GM18507 (cell line): ENCODE data around the gene UGCG.
A peak's percentile ranks its signal among the peaks of the same experiment; 100 is the strongest.

Experiments used
- DNase-seq: peaks from one replicate; pipeline ENCODE4 v3.0.0; 2011; ENCODE audit warnings: low read depth; ENCODE audit not compliant: insufficient read length; ENCODE audit errors: extremely low spot score
- FAIRE-seq: peaks from 2 replicates; lab custom pipeline; 2011; peaks lifted over from hg19 to GRCh38; lab: Jason Lieb, UNC

The UGCG gene

DNA sequence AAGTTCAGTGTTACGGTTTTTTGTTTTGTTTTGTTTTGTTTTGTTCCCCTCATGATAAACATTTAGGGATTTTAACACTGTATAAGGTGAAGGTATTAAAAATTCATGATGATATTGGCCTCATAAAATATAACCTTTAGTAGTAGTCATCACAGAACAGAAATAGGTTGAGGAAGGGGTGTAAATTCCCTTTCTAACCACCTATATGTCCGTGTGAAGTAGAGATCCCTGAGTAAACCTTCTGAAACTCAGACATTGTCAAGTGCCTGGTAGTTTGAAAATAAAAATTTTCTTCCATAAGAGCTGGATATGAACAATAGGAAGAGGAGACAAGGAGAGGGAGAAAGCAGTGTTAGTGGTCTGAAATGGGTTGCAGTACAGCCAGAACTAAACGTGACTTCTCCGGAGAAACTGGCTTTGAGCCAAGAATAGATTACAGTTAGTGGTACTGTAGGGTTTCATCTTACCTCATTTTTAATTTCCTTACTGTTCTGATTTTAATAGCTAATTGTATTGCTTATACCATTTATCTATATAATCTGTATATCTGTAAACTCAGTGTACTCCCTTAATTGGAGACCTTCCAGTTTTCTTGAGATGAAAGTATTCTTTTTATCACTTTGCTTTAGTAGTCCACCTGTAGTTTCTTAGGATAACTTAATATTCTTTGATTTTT lies 18.3 kb downstream of the UGCG start:
- FAIRE-seq (no peak), DNase-seq (no peak)

DNA sequence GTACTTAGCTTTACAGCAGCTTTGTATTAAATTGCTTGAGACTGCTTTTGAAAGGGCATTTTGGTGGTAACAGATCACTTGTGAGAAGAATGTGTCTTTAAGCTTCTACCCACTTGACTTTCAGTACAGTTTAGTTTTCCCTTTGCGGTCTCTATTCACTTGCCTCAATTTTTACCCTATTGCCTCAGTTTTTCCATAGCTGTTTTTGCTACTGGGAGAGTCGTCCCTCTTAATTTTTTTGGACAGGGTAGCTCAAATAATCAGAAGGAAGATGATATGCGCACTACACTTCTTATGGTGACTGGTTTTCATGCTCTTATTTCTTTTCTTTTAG lies 18.8 kb downstream of the UGCG start:
- peak; percentile 72 for FAIRE-seq
- no peak for DNase-seq

DNA sequence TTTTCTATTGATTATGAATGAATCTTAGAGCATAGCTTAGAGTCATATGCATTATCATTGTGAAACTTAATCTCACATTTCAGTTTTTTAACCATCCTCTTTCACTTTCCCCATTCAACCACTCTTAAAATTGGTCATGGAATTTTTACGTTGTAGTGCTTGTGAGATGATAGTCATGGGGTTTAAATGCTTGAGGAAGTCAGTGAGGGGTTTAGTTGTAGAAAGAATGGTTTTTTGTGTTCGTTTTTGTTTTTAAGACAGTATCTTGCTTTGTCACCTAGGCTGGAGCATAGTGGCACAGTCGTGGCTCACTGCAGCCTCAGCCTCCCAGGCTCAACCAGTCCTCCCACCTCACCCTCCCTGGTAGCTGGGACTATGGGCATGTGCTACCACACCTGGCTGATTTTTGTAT lies 19.6 kb downstream of the UGCG start:
- FAIRE-seq (peak; percentile 87), DNase-seq (no peak)

DNA sequence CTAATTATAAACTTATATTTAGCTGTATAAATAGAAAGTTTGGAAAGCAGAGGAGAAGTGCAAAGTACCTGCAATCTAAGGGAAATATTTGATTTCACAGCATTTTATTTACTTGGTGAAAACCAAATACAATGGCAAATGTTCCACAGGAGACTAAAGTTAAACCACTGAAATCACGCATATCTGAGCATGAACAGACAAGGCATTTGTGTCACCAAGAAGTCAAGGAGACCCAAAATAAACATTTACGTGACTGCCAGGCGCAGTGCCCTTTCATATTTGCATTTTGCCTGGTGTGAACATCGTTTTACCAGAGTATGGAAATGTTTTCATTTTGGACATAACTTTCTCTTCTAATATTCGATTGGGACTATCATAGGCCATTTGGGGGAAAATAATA lies 20.6 kb downstream of the UGCG start:
- FAIRE-seq (peak; percentile 55), DNase-seq (no peak)

DNA sequence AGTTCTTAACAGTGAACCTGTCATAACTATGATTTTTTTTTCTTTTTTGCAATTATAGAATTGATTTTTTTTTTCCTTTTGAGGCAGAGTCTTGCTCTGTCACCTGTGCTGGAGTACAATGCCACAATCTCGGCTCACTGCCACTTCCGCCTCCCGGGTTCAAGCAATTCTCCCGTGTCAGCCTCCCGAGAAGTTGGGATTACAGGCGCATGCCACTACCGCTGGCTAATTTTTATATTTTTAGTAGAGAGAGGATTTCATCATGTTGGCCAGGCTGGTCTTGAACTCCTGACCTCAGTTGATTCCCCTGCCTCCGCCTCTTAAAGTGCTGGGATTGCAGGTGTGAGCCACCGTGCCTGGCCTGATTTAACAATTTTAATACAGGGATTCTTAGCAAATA lies 21.4 kb downstream of the UGCG start:
- FAIRE-seq: no peak

DNA sequence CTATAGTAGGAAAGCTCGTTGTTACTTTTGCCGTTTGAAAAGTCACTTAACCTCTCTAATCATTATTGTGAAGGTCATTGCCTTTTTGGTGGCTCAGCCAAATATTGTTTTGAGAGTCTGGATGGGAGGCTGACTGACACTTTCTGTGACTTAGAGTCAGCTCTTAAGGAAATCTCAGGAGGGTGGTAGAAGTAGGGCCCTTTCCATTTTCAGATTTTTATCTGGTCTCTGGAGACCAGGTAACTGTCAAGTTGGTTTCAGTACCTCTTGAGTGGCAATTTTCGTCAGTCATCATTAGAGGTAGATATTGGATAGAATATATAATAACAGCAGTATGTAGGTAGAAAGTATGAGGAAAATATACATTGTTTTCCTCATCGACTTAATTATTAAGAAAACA lies 23.3 kb downstream of the UGCG start:
- DNase-seq (no peak), FAIRE-seq (peak; percentile 57)

More for the DNA sequence above, 21.4 kb downstream of the UGCG start:
- DNase-seq: no peak

DNA sequence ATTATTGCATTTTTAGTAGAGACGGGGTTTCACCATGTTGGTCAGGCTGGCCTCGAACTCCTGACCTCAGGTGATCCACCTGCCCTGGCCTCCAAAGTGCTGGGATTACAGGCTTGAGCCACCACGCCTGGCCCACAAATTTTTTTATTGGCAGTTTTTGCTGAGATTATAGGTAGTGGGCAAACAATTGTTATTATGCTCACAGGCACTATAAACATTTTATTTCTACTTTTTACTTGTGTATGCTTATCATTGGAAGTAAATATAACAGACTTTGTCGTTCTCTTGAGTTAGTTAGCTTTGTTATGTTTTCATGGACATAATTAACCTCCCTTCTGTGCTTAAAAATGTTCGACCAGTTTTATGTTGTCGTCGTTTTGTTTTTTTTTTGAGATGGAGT lies 23.9 kb downstream of the UGCG start:
- no peak for DNase-seq
- FAIRE-seq: no peak

DNA sequence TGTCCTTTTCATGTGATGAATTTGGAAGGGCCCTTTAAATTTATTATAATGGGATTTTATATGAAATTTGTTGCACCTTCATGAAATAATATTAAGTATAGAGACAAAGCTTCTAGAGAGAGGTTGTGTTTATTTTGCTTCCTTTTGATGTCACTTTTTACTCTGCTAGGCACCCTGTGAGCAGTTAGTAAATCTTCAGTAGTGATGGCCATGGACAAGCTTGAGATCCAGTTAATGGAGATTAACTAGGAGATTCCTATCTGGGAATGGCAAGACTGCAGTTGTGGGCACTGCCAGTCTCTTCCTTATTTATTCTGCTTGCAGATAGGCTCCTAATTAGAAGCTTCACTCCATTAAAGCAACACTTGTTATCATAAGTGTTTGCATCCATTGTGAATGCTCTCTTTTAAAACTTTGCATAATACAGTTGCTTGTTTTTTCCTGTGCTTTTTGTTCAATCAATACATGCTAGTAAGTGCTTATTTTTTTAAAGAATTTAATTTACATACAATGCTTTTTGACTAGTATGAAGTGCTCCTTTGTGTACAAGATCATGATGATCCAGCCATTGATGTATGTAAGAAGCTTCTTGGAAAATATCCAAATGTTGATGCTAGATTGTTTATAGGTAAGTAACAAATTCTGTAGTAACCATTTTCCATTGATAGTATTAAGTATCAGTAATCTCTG lies 25.9 kb downstream of the UGCG start:
- FAIRE-seq (no peak), DNase-seq (no peak)

DNA sequence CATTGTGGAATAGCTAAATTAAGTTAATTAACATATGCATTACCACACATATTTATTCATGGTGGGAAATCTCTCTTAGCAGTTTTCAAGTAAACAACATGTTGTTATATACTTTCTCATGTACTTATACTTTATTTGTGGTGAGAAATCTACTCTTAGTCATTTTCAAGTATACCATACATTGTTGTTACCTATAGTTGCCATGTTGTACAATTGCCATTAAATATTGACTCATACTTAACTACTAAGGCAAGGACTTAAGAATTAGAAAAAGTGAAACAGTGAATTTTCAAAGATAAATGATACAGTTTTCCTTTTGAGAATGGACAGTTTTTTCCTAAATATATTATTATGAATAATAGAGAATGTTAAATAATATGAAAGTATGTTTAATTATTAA lies 27.7 kb downstream of the UGCG start:
- FAIRE-seq: peak; percentile 39
- no peak for DNase-seq

DNA sequence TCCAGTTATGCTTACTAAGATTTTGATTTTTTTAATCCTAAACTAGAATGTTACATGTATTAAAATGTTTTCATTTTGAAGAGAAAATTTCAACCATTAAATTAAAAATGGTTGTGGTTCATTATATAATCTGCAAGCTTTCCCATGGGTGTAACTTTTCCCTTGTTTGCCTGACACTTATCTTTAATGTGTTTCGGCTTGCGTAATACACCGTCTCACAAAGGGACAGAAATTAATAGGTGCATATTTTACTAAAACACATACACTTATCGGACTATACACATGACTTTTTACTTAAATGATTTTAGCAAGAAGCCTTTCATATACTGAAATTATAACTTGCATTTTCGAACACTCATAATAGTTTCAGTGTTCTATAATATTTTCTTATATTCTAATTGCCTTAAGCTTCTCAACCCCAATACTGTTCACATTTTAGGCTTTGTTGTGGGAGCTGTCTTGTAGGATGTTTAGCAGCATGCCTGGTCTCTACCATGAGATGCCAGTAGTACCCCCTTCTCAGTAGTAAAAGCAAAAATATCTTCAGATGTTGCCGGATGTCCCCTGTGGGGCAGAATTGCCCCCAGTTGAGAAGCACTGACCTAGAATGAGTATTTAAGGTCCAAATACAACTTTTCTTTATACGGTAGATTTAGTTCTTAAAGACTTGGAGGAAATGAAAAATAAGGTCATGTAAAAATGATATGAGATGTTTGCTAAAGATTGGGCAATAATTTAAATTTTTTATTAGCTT lies 28.6 kb downstream of the UGCG start:
- FAIRE-seq: no peak
- DNase-seq: no peak

DNA sequence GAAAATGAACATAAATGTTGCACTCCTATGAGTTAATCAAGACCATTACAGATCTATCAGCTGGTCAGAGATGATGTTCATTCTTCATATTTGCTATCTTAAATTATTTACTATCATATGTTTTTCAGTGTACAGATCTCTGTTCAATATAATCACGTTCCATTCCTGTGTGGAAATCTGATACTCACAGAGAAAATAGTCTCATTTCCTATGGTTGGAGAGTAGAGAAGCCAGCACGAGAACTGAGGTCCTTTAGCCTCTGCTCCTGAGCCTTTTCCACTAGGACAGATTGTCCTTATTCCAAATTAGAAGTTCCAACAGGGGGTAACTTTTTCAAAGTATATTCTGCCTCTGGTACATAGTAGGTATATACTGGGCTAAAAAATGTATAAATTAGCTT lies 29.2 kb downstream of the UGCG start:
- no peak for FAIRE-seq
- DNase-seq: no peak

DNA sequence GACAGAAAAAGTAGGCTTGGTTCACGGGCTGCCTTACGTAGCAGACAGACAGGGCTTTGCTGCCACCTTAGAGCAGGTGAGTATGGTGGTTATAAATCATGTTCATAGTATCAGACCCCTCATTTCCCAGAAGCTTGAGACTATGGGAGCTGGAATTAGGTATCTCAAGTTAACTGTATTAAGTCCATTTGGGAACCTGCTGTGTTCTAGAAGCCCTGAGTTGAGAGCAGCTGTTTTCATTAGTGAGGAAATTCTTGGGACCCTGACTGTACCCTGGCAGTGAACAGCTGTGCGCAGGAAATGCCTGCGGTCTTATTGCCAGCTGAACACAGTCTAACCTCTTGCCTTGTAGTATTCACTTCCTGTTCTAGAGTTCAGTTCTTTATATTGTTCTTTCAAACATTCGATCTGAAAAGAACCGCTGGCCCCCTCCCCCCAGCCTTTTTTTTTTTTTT lies 29.8 kb downstream of the UGCG start:
- FAIRE-seq (peak; percentile 96), DNase-seq (peak; percentile 71)

DNA sequence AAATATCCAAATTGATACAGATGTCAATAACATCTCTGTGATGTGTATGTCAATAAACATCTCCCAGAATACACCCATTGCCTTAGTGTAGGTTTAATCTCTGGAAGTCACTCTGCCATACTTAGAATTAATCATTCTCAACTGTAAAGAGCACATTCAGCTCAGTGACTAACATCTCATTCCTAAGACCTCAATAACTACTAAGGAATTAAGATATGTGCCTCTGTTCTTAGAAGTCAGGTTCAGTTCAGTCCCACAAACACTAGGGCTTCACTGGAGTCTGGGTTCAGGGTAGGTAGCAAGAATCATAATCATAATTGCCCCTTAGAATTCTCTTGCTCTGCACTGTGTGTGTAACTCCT lies 31.7 kb downstream of the UGCG start:
- no peak for FAIRE-seq
- DNase-seq: no peak

DNA sequence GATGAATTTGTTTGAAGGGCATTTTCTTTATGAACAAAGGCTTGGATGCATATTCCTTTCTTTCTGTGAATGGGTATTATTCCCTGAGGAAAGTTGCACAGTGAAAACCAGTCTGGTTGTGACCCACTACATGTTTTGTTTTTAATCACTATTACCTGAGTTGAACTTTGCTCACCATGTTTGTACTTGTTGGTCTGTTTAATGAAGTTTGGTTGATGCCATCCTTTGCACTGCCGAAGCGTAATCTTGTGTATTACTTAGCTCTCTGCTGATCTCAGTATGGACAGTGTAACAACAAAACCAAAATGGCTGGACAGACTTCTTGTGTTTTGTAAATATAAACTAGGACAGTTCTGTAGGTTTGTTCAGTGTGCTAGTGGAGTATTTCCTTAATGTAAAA lies 38.1 kb downstream of the UGCG start:
- FAIRE-seq: no peak
- DNase-seq: no peak

DNA sequence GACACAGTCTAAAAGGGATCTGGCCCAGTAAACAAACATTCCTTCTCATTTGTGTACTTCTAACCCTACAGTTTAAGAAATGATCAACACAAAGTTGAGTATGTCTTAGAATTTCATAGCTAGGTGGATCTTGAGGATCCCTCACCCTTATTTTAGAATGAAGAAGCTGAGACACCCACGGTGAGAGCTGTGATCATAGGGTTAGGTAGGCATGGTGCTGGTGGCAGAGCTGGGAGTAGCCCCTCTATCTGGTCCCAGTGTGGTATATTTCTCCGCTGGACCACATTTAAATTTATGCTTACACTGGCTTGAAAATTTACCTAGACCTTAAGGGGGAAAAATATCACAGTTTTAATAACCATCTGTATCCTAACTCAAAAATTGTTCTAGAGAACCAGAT lies 39.8 kb downstream of the UGCG start:
- DNase-seq: no peak
- FAIRE-seq: no peak

DNA sequence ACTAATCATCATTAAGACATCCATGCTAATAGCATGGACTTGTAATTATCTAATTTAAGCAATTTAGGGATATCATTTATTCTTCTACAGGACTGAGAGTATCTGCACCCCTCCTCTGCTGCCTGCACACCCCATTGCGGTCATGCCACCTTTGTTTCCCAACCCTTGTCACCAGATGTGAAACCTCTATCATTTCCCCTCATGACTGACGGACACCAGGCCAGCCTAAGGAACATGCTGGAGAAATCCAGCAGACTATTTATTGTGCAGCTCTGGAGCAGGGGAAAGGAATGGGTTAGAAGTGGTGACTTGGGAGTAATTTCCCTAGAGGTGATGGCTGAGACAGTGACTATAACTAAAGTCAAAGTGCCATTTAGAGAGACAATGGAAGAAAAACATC lies 40.7 kb downstream of the UGCG start:
- FAIRE-seq (no peak), DNase-seq (no peak)

DNA sequence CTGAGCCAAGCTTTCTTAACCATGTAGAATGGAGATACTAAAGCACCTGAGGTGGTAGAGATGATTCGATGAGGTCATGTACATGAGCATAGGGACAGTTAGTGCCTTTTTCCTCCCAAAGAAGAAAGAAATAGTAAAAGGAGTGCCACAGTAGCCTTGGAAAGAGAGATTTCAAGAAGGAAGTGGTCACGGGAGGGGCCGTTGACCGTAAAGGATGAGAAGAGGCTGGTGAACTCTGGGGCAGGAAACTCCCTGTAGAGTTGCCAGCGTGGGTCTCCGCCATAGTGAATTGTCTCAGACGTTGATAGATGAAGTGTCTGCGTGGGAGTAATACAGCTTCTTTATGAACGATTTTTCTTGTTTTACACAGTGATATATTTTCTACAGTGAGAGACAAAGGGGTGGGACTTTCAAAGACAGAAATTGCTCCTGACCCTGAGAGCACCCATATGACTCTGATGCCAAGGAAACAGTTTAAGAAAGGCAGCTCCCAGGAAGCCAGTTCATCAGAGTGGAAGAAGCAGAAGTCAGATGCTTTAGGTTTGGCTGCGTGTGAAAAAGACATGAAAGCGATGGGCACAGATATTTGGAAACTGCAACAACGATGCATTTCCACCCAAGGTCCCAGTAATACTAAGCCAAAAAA lies 41.3 kb downstream of the UGCG start:
- DNase-seq (peak; percentile 23), FAIRE-seq (peak; percentile 92)

DNA sequence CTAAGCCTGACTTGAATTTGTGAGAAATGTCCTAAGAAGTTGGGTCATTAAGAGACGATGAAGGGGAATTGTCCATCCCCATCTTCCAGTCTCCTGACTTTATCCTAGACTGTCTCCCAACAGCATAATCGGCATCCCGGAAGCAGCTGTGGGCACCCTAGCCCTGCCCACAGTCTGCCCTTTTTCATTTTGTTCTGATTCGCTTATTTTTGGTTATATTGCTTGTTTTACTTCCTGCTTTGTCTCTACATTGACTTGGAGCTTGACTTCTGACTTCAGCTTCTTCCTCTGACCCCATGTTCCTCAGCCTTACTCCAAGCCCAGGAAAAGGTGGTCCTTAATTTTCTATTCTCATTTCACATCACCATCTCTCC lies 41.8 kb downstream of the UGCG start:
- no peak for FAIRE-seq
- DNase-seq: no peak

DNA sequence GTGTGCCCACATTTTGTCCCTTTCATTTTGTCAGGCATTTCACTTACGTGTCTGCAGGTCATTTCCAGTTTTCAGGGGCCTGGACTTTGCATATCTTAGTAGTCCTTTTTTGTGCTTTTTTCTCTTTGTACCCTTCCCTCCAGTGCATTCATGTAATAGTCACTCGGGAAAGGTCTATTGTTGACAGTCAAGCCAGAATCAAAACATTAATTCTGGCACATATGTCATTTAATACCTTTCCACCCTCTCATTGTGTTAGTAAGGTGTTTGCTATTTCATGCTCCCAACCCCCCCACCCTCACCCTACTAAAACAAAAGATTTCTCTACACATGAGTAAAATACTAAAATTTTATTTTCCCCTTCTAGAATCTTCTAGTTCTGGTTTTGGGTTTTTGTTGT lies 42.7 kb downstream of the UGCG start:
- no peak for FAIRE-seq
- no peak for DNase-seq

DNA sequence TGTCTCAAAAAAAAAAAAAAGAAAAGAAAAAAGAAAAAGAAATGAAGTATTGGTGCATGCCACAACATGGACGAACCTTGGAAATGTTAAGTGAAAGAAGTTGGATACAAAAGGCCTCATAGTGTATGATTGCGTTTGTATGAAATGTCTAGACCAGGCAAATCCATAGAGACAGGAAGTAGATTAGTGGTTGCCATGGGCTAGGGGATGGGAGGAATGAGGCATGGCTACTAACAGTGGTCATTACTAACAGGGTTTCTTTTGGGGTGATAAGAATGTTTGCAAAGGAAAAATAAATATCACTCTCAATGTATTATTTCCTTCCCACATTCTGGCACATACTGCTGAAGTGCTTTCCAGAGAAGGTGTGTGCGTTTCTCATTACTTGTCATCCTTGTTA lies 44.1 kb downstream of the UGCG start:
- no peak for FAIRE-seq
- DNase-seq: no peak
